HG02588 (cell line): Measurements from ENCODE around the gene RPS3A.
"Not testable (repeated sequence)": the region's sequence is repeated elsewhere in the genome, so short reads cannot be mapped to it uniquely, and the experiment has no call there.

ENCODE experiments used
- ATAC-seq: cut with Tn5 transposase; IDR thresholded peaks from one replicate; pipeline ENCODE4 v1.9.1; 2021; ENCODE audit warnings: mild to moderate bottlenecking, moderate library complexity; ENCODE audit not compliant: unreplicated experiment

The RPS3A gene

GRCh38 chr4:151099229-151099975 is at the start of gene RPS3A:
Gene RPS3A, plus strand, starts transcription at chr4:151099628. Its CDS starts 25 bp downstream, at chr4:151099653.
- ATAC-seq: peak; percentile 95

- ATAC-seq: no peak
These were observed 46.6 kb upstream of the RPS3A start for GRCh38 chr4:151052785-151053184.

GRCh38 chr4:151055539-151055938 is 43.9 kb upstream of the RPS3A start:
- no peak for ATAC-seq

- ATAC-seq: not testable (repeated sequence)
These were observed 36.3 kb upstream of the RPS3A start for GRCh38 chr4:151063143-151063542.

GRCh38 chr4:151067316-151067970 is 32.0 kb upstream of the RPS3A start:
- ATAC-seq: no peak

GRCh38 chr4:151074416-151074916 is 25.0 kb upstream of the RPS3A start:
- ATAC-seq: no peak

GRCh38 chr4:151077978-151078377 is 21.4 kb upstream of the RPS3A start:
- ATAC-seq: not testable (repeated sequence)

GRCh38 chr4:151087467-151087866 is 12.0 kb upstream of the RPS3A start:
- ATAC-seq: no peak

- no peak for ATAC-seq
These were observed 8.4 kb upstream of the RPS3A start for GRCh38 chr4:151091047-151091446.

GRCh38 chr4:151092488-151092887 is 6.9 kb upstream of the RPS3A start:
- ATAC-seq: no peak

GRCh38 chr4:151093203-151093602 is 6.2 kb upstream of the RPS3A start:
- ATAC-seq: no peak

GRCh38 chr4:151094290-151094751 is 5.1 kb upstream of the RPS3A start:
- no peak for ATAC-seq

GRCh38 chr4:151095142-151095541 is 4.3 kb upstream of the RPS3A start:
- no peak for ATAC-seq

- no peak for ATAC-seq
These were observed 1.7 kb upstream of the RPS3A start for GRCh38 chr4:151097759-151098158.

GRCh38 chr4:151098979-151099228 is 524 bp upstream of the RPS3A start:
- no peak for ATAC-seq

- ATAC-seq: peak; percentile 1
These were observed 569 bp downstream of the RPS3A start for GRCh38 chr4:151099976-151100417.

GRCh38 chr4:151100531-151100930 is 1.1 kb downstream of the RPS3A start:
- ATAC-seq: no peak

- no peak for ATAC-seq
These were observed 4.3 kb downstream of the RPS3A start for GRCh38 chr4:151103758-151104157.

- no peak for ATAC-seq
These were observed 5.2 kb downstream of the RPS3A start for GRCh38 chr4:151104621-151105020.

- ATAC-seq: no peak
These were observed 6.1 kb downstream of the RPS3A start for GRCh38 chr4:151105454-151106032.

GRCh38 chr4:151107063-151107462 is 7.6 kb downstream of the RPS3A start:
- no peak for ATAC-seq

GRCh38 chr4:151110236-151110635 is 10.8 kb downstream of the RPS3A start:
- ATAC-seq: no peak
